Upper lobe of left lung (tissue), 6 donors: ENCODE measurements around the gene ZBTB5. TPM values are rescaled to one million over a fixed set of nuclear protein-coding genes. Genes with fewer than 3 reads are reported as not detected.

Source experiments
- ATAC-seq, 2 donors: fragments of 200-7000 bp; cut with Tn5 transposase; one replicate each; pipeline ENCODE4 v1.9.1; 2022; ENCODE audit warnings: mild to moderate bottlenecking in 2 of 2, moderate library complexity in 2 of 2; ENCODE audit not compliant: low FRiP score in 2 of 2
- DNase-seq, 2 donors: peaks; one replicate each; pipeline ENCODE4 v3.0.0-alpha.2; 2019 to 2020
- H3K27ac ChIP-seq, 4 donors: fragments of 200-600 bp; sonication (generic); one replicate each; pipeline ENCODE4 v1.5.1; 2016 to 2019
- H3K27me3 ChIP-seq, 4 donors: fragments of 200-600 bp; sonication (generic); one replicate each; pipeline ENCODE4 v1.5.1; 2017 to 2019
- H3K36me3 ChIP-seq, 4 donors: fragments of 200-600 bp; sonication (generic); one replicate each; pipeline ENCODE4 v1.5.1; 2016 to 2019
- H3K4me1 ChIP-seq, 4 donors: fragments of 200-600 bp; sonication (generic); one replicate each; pipeline ENCODE4 v1.5.1; 2018 to 2019
- H3K4me3 ChIP-seq, 4 donors: fragments of 200-600 bp; sonication (generic); one replicate each; pipeline ENCODE4 v1.5.1; 2017 to 2019; ENCODE audit warnings: mild to moderate bottlenecking in 2 of 4, moderate library complexity in 1 of 4
- H3K9me3 ChIP-seq, 4 donors: fragments of 200-600 bp; sonication (generic); one replicate each; pipeline ENCODE4 v1.5.1; 2018 to 2019
- CTCF ChIP-seq, 6 experiments: fragments of 450-650 bp in 4 of 6; fragments of 200-600 bp in 2 of 6; sonication (generic) in 2 of 6; IDR thresholded peaks; one replicate each; pipeline ENCODE4 v1.5.1; 2016 to 2019; ENCODE audit warnings: antibody characterized with exemption in 6 of 6
- EP300 ChIP-seq, 4 donors: sonication (generic); formaldehyde crosslinking; IDR thresholded peaks; one replicate each; pipeline ENCODE4 v1.5.1; 2017; ENCODE audit warnings: antibody characterized with exemption in 4 of 4, control low read depth in 2 of 4
- POLR2A ChIP-seq, 4 donors: fragments of 450-650 bp; IDR thresholded peaks; one replicate each; pipeline ENCODE4 v1.5.1; 2016 to 2017; ENCODE audit warnings: antibody characterized with exemption in 4 of 4, mild to moderate bottlenecking in 2 of 4
- POLR2AphosphoS5 ChIP-seq, 2 donors: sonication (generic); formaldehyde crosslinking; IDR thresholded peaks; one replicate each; pipeline ENCODE4 v1.5.1; 2017; ENCODE audit warnings: antibody characterized with exemption in 2 of 2
- WGBS, 2 donors: methylation state at CpG; one replicate each; pipeline ENCODE4 v1.1.5; 2017 to 2018; 5-methylcytosine and 5-hydroxymethylcytosine counted together
- total RNA-seq, 6 donors: library from RNA; depleted of rRNA in 4 of 6; stranded (reverse); fragments of >200 nt in 4 of 6; gene quantifications; one replicate each; pipeline versions ENCODE4 v1.1.0 to v1.2.1, GENCODE V29; 2016 to 2021
- donor health status: DM: no; HTN: no; CAD: no; lungs with moderate emphysema.
- donor health status: DM: no; HTN: yes; CAD: no; lungs with severe emphysema.

The ZBTB5 gene
- total RNA-seq, 6 donors from 2014 or later = 7.9 to 15.0 (median 10.0) TPM

DNA sequence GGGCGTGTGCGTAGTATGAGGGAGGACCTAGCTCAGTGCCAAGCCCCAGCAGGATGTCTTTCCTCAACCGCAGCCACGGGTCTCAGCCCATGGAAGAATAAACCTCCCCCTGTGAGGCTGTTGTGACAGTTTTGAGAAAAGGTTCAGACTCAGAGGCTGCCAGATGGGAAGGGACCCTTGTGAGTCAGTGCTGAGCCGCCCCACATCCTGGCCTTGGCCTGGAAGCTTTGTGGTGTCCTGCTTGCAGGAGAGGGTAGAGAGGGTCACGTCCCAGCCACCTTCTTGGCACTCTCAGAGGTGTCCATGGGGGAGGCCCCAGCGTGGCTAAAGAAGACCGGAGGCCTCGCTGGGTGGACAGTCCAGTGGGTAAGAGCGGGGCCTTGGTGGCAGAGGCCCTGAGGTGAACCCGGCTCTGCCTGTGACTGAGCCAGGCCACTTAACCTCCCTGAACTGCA lies 39.9 kb downstream of the ZBTB5 start:
- Histone ChIP-seq H3K36me3 (peaks cover 0 to 49% (median 34%) of the 10 kb centered on the region in 4 donors), H3K27me3 (no peaks in the 10 kb centered on the region), H3K4me3 (no peak overlapping the region), H3K27ac (peak overlapping the region in 1 of 4 donors; percentile 30), H3K4me1 (peaks cover 21 to 33% (median 23%) of the 10 kb centered on the region in 4 donors), H3K9me3 (no peaks in the 10 kb centered on the region)
- ATAC-seq (no peak), DNase-seq (no peak)
- TF ChIP-seq EP300 (IDR thresholded peaks at IDR 0.05) (no peak), POLR2A (IDR thresholded peaks at IDR 0.05) (no peak), POLR2AphosphoS5 (IDR thresholded peaks at IDR 0.05) (no peak), CTCF (IDR thresholded peaks at IDR 0.05) (no peak)
- 80 to 88% methylated on average over 10 to 11 of the region's 11 CpGs for WGBS, 2 donors

GRCh38 chr9:37424686-37425297 lies 40.5 kb downstream of the ZBTB5 start:
- TF ChIP-seq CTCF (IDR thresholded peaks at IDR 0.05) = no peak
- TF ChIP-seq EP300 (IDR thresholded peaks at IDR 0.05) = no peak
- TF ChIP-seq POLR2AphosphoS5 (IDR thresholded peaks at IDR 0.05) = no peak
- no peak for TF ChIP-seq POLR2A (IDR thresholded peaks at IDR 0.05)
- no peak overlapping the region for H3K27ac ChIP-seq
- H3K9me3 ChIP-seq = no peaks in the 10 kb centered on the region
- WGBS, 2 donors = 93 to 100% methylated on average over 1 to 18 of the region's 18 CpGs
- H3K4me3 ChIP-seq = no peak overlapping the region
- no peaks in the 10 kb centered on the region for H3K27me3 ChIP-seq
- DNase-seq (peak in 1 of 2 donors; percentile 67), ATAC-seq (no peak)
- H3K4me1 ChIP-seq = peaks cover 21 to 33% (median 23%) of the 10 kb centered on the region in 4 donors
- peaks cover 0 to 44% (median 31%) of the 10 kb centered on the region in 4 donors for H3K36me3 ChIP-seq

GRCh38 chr9:37424204-37424685 lies 41.0 kb downstream of the ZBTB5 start:
- H3K27ac ChIP-seq = no peak overlapping the region
- DNase-seq (peak in 1 of 2 donors; percentile 50), ATAC-seq (no peak)
- no peaks in the 10 kb centered on the region for H3K9me3 ChIP-seq
- no peak overlapping the region for H3K4me3 ChIP-seq
- WGBS, 2 donors = 86 to 92% methylated on average over 4 to 8 of the region's 8 CpGs
- H3K4me1 ChIP-seq = peaks cover 21 to 33% (median 23%) of the 10 kb centered on the region in 4 donors
- H3K27me3 ChIP-seq = no peaks in the 10 kb centered on the region
- TF ChIP-seq CTCF (IDR thresholded peaks at IDR 0.05) (no peak), POLR2A (IDR thresholded peaks at IDR 0.05) (no peak), EP300 (IDR thresholded peaks at IDR 0.05) (no peak), POLR2AphosphoS5 (IDR thresholded peaks at IDR 0.05) (no peak)
- H3K36me3 ChIP-seq = peaks cover 0 to 38% (median 28%) of the 10 kb centered on the region in 4 donors

DNA sequence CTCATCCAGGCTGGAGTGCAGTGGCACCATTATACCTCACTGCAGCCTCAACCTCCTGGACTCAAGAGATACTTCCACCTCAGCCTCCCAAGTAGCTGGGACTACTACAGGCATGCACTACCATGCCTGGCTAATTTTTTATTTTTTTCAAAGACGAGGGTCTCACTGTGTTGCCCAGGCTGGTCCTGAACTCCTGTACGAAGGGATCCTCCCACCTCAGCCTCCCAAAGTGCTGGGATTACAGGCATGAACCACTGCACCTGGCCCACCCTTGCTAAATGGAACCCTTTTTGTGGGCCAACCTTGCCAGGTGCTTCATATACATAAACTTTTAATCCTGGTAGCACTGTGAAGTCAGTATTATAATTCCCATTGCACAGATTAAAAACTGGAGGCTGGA lies 41.7 kb downstream of the ZBTB5 start:
- TF ChIP-seq POLR2A (IDR thresholded peaks at IDR 0.05) = no peak
- TF ChIP-seq POLR2AphosphoS5 (IDR thresholded peaks at IDR 0.05) = no peak
- no peak for TF ChIP-seq CTCF (IDR thresholded peaks at IDR 0.05)
- TF ChIP-seq EP300 (IDR thresholded peaks at IDR 0.05) = no peak
- DNase-seq (no peak), ATAC-seq (no peak)
- H3K4me3 ChIP-seq = peak overlapping the region; percentile 53 to 91 (median 71)
- H3K9me3 ChIP-seq = no peaks in the 10 kb centered on the region
- peak overlapping the region in 1 of 4 donors; percentile 93 for H3K27ac ChIP-seq
- H3K27me3 ChIP-seq = no peaks in the 10 kb centered on the region
- peaks cover 0 to 31% (median 21%) of the 10 kb centered on the region in 4 donors for H3K36me3 ChIP-seq
- 62 to 73% methylated on average over 2 of the region's 2 CpGs for WGBS, 2 donors
- peaks cover 21 to 33% (median 23%) of the 10 kb centered on the region in 4 donors for H3K4me1 ChIP-seq
